CD4-positive, alpha-beta T cell treated with Interleukin-17A for 4 hours (primary cell): ENCODE data around the gene RNF31.

Experiments
- DNase-seq: peaks from one replicate; pipeline ENCODE4 v3.0.0-alpha.2; 2020; ENCODE audit warnings: mixed read lengths

Gene RNF31

GRCh38 chr14:24204163-24205146, 57.2 kb downstream of the RNF31 start:
- no peak for DNase-seq

DNA sequence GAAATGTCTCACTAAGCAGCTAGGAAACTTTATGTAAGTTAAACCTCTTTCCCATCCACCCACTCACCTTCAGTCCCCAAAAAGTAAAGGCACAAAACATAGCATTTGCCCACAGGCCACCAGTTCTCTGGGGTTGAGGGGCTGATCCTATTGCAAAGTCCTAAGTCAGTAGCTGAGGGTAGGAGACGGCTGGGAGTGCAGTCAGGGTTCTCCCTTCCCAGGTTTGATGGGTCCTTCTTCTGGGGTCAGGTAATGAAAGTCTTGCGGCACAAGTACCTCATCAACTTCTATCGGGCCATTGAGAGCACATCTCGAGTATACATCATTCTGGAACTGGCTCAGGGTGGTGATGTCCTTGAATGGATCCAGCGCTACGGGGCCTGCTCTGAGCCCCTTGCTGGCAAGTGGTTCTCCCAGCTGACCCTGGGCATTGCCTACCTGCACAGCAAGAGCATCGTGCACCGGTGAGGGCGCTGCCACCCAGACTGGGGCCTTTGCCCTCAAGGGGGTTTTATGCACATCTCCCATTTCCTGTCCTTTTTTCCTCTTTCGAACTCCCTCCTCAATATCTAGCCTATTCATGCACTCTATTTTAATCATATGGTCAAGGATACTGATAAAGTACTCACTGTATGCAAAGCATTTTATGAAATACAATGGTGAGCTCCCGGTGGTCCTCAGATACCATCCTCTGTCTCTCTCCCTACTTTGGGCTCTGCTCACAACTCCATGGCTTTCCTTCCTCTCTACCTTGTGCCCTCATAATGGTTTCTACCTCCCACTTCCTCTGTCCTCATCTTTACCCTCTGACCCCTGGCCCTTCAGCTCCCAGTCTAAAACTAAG, 59.2 kb downstream of the RNF31 start:
- DNase-seq: no peak

- no peak for DNase-seq
These were observed 59.8 kb downstream of the RNF31 start for GRCh38 chr14:24207104-24207551.

GRCh38 chr14:24207625-24208024, 60.3 kb downstream of the RNF31 start:
- DNase-seq: no peak
